ENCODE measurements around the gene H19. TPM values are rescaled to one million over a fixed set of nuclear protein-coding genes. Genes with fewer than 3 reads are reported as not detected.

The H19 gene
- total RNA-seq, 2 donors from 2014 or later = 0.55 to 3.8 TPM

- no peak for DNase-seq
- no peak overlapping the region for H3K4me3 Mint-ChIP-seq
- Histone ChIP-seq H3K9me3 (ENCODE audit: control insufficient read depth, low read length) (no peaks in the 10 kb centered on the region), H3K4me3 (ENCODE audit: low read length) (no peak overlapping the region), H3K9ac (ENCODE audit: extremely low read depth, low read length, poor library complexity, severe bottlenecking) (no peak overlapping the region), H3K27me3 (ENCODE audit: control insufficient read depth, insufficient read depth, low read length, poor library complexity, severe bottlenecking) (no peaks in the 10 kb centered on the region), H3K4me1 (ENCODE audit: control insufficient read depth, insufficient read depth, low read length) (no peaks in the 10 kb centered on the region), H3K36me3 (ENCODE audit: control insufficient read depth, insufficient read depth, low read length) (no peaks in the 10 kb centered on the region), H3K27ac (ENCODE audit: low read depth, low read length) (no peak overlapping the region)
- H3K36me3 Mint-ChIP-seq (ENCODE audit: low read depth) = no peaks in the 10 kb centered on the region
- H3K9me3 Mint-ChIP-seq = no peaks in the 10 kb centered on the region
- H3K4me1 Mint-ChIP-seq = no peaks in the 10 kb centered on the region
- no peaks in the 10 kb centered on the region for H3K27me3 Mint-ChIP-seq (ENCODE audit: insufficient read depth)
- TF ChIP-seq CTCF (conservative IDR thresholded peaks at IDR 0.05) = no peak
- no CpG with 5 or more reads among the region's 42 CpGs for WGBS, 2 experiments (ENCODE audit: insufficient coverage in 1 of 2, insufficient read length in 1 of 2)
- H3K27ac Mint-ChIP-seq = no peak overlapping the region
Measured at GRCh38 chr11:2002042-2002776, 4.6 kb upstream of the H19 start.

- Histone ChIP-seq H3K27me3 (ENCODE audit: control insufficient read depth, insufficient read depth, low read length, poor library complexity, severe bottlenecking) (no peaks in the 10 kb centered on the region), H3K9ac (ENCODE audit: extremely low read depth, low read length, poor library complexity, severe bottlenecking) (no peak overlapping the region), H3K4me1 (ENCODE audit: control insufficient read depth, insufficient read depth, low read length) (no peaks in the 10 kb centered on the region), H3K9me3 (ENCODE audit: control insufficient read depth, low read length) (no peaks in the 10 kb centered on the region), H3K27ac (ENCODE audit: low read depth, low read length) (no peak overlapping the region), H3K36me3 (ENCODE audit: control insufficient read depth, insufficient read depth, low read length) (no peaks in the 10 kb centered on the region), H3K4me3 (ENCODE audit: low read length) (no peak overlapping the region)
- Mint-ChIP-seq H3K9me3 (no peaks in the 10 kb centered on the region), H3K4me1 (no peaks in the 10 kb centered on the region), H3K4me3 (no peak overlapping the region), H3K36me3 (ENCODE audit: low read depth) (no peaks in the 10 kb centered on the region), H3K27ac (no peak overlapping the region), H3K27me3 (ENCODE audit: insufficient read depth) (no peaks in the 10 kb centered on the region)
- TF ChIP-seq CTCF (conservative IDR thresholded peaks at IDR 0.05) = no peak
- WGBS, 2 experiments (ENCODE audit: insufficient coverage in 1 of 2, insufficient read length in 1 of 2) = no CpG with 5 or more reads among the region's 15 CpGs
- no peak for DNase-seq
Measured at GRCh38 chr11:1998861-1999260, 1.2 kb upstream of the H19 start.

- Mint-ChIP-seq H3K4me1 (no peaks in the 10 kb centered on the region), H3K4me3 (no peak overlapping the region), H3K9me3 (no peaks in the 10 kb centered on the region), H3K27ac (no peak overlapping the region), H3K36me3 (ENCODE audit: low read depth) (no peaks in the 10 kb centered on the region), H3K27me3 (ENCODE audit: insufficient read depth) (no peaks in the 10 kb centered on the region)
- no peak overlapping the region for H3K9ac ChIP-seq (ENCODE audit: extremely low read depth, low read length, poor library complexity, severe bottlenecking)
- H3K9me3 ChIP-seq (ENCODE audit: control insufficient read depth, low read length) = no peaks in the 10 kb centered on the region
- no peaks in the 10 kb centered on the region for H3K27me3 ChIP-seq (ENCODE audit: control insufficient read depth, insufficient read depth, low read length, poor library complexity, severe bottlenecking)
- H3K4me3 ChIP-seq (ENCODE audit: low read length) = no peak overlapping the region
- H3K36me3 ChIP-seq (ENCODE audit: control insufficient read depth, insufficient read depth, low read length) = no peaks in the 10 kb centered on the region
- no peak overlapping the region for H3K27ac ChIP-seq (ENCODE audit: low read depth, low read length)
- H3K4me1 ChIP-seq (ENCODE audit: control insufficient read depth, insufficient read depth, low read length) = no peaks in the 10 kb centered on the region
- DNase-seq = no peak
- TF ChIP-seq CTCF (conservative IDR thresholded peaks at IDR 0.05) = no peak
- WGBS, 2 experiments (ENCODE audit: insufficient coverage in 1 of 2, insufficient read length in 1 of 2) = no CpG with 5 or more reads among the region's 28 CpGs
Measured at GRCh38 chr11:1998290-1998689, 648 bp upstream of the H19 start.
